Measurements from ENCODE around the gene AUP1. TPM values are rescaled to one million over a fixed set of nuclear protein-coding genes. Genes with fewer than 3 reads are reported as not detected.
"Not testable (repeated sequence)": the region's sequence is repeated elsewhere in the genome, so short reads cannot be mapped to it uniquely, and the experiment has no call there.

The AUP1 gene
- polyA plus RNA-seq, 4 donors: 136 to 237 (median 190) TPM

DNA sequence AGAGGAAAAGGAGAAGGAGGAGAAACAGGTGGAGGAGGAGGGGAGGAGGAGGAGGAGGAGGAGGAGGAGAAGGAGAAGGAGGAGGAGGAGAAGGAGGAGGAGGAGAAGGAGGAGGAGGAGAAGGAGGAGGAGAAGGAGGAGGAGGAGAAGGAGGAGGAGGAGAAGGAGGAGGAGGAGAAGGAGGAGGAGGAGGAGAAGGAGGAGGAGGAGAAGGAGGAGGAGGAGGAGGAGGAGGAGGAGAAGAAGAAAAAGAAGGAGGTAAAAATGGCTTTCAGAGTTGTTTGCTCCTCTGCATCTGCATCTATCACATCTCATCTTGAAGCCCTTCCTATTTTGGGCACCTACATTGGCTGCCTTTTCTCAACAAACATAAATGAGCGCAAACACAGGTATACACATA is 31.5 kb upstream of the AUP1 start:
- not testable (repeated sequence) for DNase-seq; FAIRE-seq; H3K4me3 ChIP-seq (ENCODE audit: low read depth in 1 of 3, low read length in 3 of 3); H3K27ac ChIP-seq (ENCODE audit: low read depth in 1 of 3, low read length in 2 of 3); H3K4me1 ChIP-seq (ENCODE audit: control insufficient read depth in 3 of 3, insufficient read depth in 2 of 3, low read depth in 1 of 3, low read length in 2 of 3); H3K9me3 ChIP-seq (ENCODE audit: control insufficient read depth in 2 of 2, insufficient read depth in 1 of 2, low read depth in 1 of 2, low read length in 1 of 2)
- WGBS, 3 donors: 93 to 100% (median 95%) methylated on average over 1 of the region's 1 CpG
- Histone ChIP-seq H3K27me3 (ENCODE audit: control insufficient read depth in 3 of 3, insufficient read depth in 3 of 3, low read length in 3 of 3) (peaks cover 0 to 60% (median 0%) of the 10 kb centered on the region in 3 donors), H3K36me3 (ENCODE audit: control insufficient read depth in 3 of 3, insufficient read depth in 2 of 3, low read depth in 1 of 3, low read length in 3 of 3) (peaks cover 0 to 10% (median 0%) of the 10 kb centered on the region in 3 donors)

DNA sequence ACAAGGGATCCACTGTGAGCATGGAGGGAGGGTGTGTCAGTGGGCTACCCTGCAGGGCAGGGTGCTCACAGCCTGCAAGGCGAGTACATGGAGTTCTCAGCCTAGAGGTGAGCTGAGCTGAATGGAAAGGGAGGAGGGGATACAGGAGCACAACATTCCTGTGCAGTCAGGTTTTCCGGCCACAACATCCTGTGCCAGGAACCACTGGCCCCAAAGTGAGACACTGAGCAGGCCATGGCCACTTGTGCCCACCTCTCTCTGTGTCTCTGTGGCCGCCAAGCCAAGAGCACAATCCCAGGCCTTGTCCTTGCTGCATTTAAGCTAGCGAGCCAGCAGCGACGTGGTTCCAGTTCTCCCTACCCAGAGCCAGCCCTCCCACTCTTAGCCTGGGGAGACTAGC is 31.1 kb upstream of the AUP1 start:
- H3K4me3 ChIP-seq (ENCODE audit: low read depth in 1 of 3, low read length in 3 of 3): no peak overlapping the region
- DNase-seq (no peak), FAIRE-seq (no peak)
- WGBS, 3 donors: 65 to 79% (median 75%) methylated on average over 6 of the region's 6 CpGs
- peaks cover 0 to 63% (median 0%) of the 10 kb centered on the region in 3 donors for H3K27me3 ChIP-seq (ENCODE audit: control insufficient read depth in 3 of 3, insufficient read depth in 3 of 3, low read length in 3 of 3)
- no peaks in the 10 kb centered on the region for H3K9me3 ChIP-seq (ENCODE audit: control insufficient read depth in 2 of 2, insufficient read depth in 1 of 2, low read depth in 1 of 2, low read length in 1 of 2)
- no peak overlapping the region for H3K27ac ChIP-seq (ENCODE audit: low read depth in 1 of 3, low read length in 2 of 3)
- H3K4me1 ChIP-seq (ENCODE audit: control insufficient read depth in 3 of 3, insufficient read depth in 2 of 3, low read depth in 1 of 3, low read length in 2 of 3): no peaks in the 10 kb centered on the region
- H3K36me3 ChIP-seq (ENCODE audit: control insufficient read depth in 3 of 3, insufficient read depth in 2 of 3, low read depth in 1 of 3, low read length in 3 of 3): peaks cover 0 to 13% (median 0%) of the 10 kb centered on the region in 3 donors

DNA sequence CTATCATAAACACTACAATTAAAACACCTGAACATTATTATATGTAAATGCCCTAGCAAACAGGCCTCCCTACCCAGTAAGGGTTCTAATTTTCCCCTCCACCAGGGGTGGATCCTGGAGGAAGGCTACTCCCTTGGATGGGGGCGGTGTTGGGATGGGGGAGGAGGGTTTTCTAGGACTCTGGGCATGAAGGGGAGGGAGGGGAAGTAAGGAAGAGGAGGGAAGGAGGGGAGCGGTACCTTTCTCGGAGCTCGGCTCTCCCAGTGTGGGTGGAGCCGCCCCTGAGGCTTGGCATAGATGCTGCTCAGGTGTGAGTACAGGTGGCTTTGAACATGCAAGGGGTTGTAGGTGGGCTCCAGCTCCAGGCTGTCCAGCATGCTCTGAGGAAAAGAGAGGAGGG is 30.4 kb upstream of the AUP1 start:
- Histone ChIP-seq H3K4me1 (ENCODE audit: control insufficient read depth in 3 of 3, insufficient read depth in 2 of 3, low read depth in 1 of 3, low read length in 2 of 3) (peaks cover 0 to 7% (median 0%) of the 10 kb centered on the region in 3 donors), H3K27me3 (ENCODE audit: control insufficient read depth in 3 of 3, insufficient read depth in 3 of 3, low read length in 3 of 3) (peaks cover 0 to 70% (median 0%) of the 10 kb centered on the region in 3 donors), H3K27ac (ENCODE audit: low read depth in 1 of 3, low read length in 2 of 3) (no peak overlapping the region), H3K36me3 (ENCODE audit: control insufficient read depth in 3 of 3, insufficient read depth in 2 of 3, low read depth in 1 of 3, low read length in 3 of 3) (peaks cover 0 to 13% (median 0%) of the 10 kb centered on the region in 3 donors), H3K9me3 (ENCODE audit: control insufficient read depth in 2 of 2, insufficient read depth in 1 of 2, low read depth in 1 of 2, low read length in 1 of 2) (no peaks in the 10 kb centered on the region), H3K4me3 (ENCODE audit: low read depth in 1 of 3, low read length in 3 of 3) (no peak overlapping the region)
- no peak for FAIRE-seq
- DNase-seq: no peak
- WGBS, 3 donors: 23 to 39% (median 31%) methylated on average over 5 of the region's 5 CpGs

DNA sequence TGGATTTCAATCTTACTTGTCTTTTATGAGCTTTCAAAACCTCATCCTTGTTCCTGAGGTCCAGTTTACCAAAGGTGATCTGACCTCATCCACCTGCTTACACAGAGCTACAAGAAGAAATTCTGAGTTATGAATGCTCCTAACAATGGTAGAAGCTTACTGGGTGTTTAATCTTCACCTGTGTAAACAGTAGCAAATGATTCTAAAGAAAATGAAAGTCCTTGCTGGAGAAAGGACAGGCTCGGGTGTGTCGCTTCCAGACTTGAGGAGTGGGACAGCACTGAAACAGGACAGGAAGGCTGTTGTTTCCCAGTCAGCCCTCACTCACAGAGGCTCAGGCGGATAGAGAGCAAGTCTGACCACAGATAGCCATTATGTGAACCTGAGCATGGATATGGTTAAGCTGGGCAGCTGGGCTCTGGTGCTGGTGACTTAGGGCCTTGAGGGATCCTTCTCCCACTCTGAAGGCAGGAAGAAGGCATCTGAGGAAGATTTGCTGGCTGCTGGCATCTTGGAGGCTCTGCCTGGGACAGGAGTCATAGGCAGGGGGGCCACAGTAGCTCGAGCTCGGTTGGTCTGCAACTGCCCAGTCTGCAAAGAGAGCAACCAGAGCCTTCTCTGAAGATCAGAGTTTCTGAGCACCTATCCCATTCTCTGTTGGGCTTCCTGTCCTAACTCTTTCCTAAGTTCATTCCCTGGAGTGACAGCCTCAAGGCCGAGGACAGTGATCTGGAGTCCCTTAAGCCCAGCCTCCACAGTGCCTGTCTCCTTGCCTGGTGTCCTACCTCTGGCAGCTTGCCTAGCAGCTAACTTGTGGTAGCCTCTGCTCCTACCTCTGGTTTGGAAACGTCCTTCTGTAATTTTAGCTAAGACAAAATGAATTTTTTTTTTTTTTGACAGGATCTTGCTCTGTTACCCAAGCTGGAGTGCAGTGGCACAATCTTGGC is 29.1 kb upstream of the AUP1 start:
- no peak for FAIRE-seq
- peaks cover 0 to 73% (median 0%) of the 10 kb centered on the region in 3 donors for H3K27me3 ChIP-seq (ENCODE audit: control insufficient read depth in 3 of 3, insufficient read depth in 3 of 3, low read length in 3 of 3)
- DNase-seq: peak in 1 of 2 donors; percentile 33
- H3K27ac ChIP-seq (ENCODE audit: low read depth in 1 of 3, low read length in 2 of 3): no peak overlapping the region
- no peaks in the 10 kb centered on the region for H3K9me3 ChIP-seq (ENCODE audit: control insufficient read depth in 2 of 2, insufficient read depth in 1 of 2, low read depth in 1 of 2, low read length in 1 of 2)
- peaks cover 0 to 8% (median 0%) of the 10 kb centered on the region in 3 donors for H3K4me1 ChIP-seq (ENCODE audit: control insufficient read depth in 3 of 3, insufficient read depth in 2 of 3, low read depth in 1 of 3, low read length in 2 of 3)
- WGBS, 3 donors: 37 to 55% (median 50%) methylated on average over 7 of the region's 7 CpGs
- no peak overlapping the region for H3K4me3 ChIP-seq (ENCODE audit: low read depth in 1 of 3, low read length in 3 of 3)
- H3K36me3 ChIP-seq (ENCODE audit: control insufficient read depth in 3 of 3, insufficient read depth in 2 of 3, low read depth in 1 of 3, low read length in 3 of 3): peaks cover 0 to 13% (median 0%) of the 10 kb centered on the region in 3 donors

DNA sequence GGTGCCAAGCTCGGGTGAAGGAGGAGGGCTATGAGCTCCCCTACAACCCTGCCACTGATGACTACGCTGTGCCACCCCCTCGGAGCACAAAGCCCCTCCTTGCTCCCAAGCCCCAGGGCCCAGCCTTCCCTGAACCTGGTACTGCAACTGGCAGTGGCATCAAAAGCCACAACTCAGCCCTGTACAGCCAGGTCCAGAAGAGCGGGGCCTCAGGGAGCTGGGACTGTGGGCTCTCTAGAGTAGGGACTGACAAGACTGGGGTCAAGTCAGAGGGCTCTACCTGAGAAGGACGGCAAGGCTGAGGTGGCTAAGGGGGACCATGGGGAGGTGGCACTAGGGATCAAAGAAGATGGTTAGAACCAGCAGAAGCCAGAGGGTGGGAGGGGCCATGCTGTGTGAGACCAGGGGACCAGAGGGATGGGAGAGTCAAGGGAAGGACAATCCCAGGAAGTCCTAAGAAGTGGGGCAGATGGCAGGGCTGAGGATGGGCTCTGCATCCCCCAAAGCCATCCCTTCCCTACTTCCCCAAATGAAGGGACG is 27.4 kb upstream of the AUP1 start:
- peaks cover 0 to 13% (median 0%) of the 10 kb centered on the region in 3 donors for H3K36me3 ChIP-seq (ENCODE audit: control insufficient read depth in 3 of 3, insufficient read depth in 2 of 3, low read depth in 1 of 3, low read length in 3 of 3)
- FAIRE-seq (no peak), DNase-seq (no peak)
- 91 to 97% (median 96%) methylated on average over 6 of the region's 6 CpGs for WGBS, 3 donors
- H3K27me3 ChIP-seq (ENCODE audit: control insufficient read depth in 3 of 3, insufficient read depth in 3 of 3, low read length in 3 of 3): peaks cover 0 to 81% (median 0%) of the 10 kb centered on the region in 3 donors
- H3K4me3 ChIP-seq (ENCODE audit: low read depth in 1 of 3, low read length in 3 of 3): no peak overlapping the region
- no peaks in the 10 kb centered on the region for H3K9me3 ChIP-seq (ENCODE audit: control insufficient read depth in 2 of 2, insufficient read depth in 1 of 2, low read depth in 1 of 2, low read length in 1 of 2)
- H3K27ac ChIP-seq (ENCODE audit: low read depth in 1 of 3, low read length in 2 of 3): no peak overlapping the region
- H3K4me1 ChIP-seq (ENCODE audit: control insufficient read depth in 3 of 3, insufficient read depth in 2 of 3, low read depth in 1 of 3, low read length in 2 of 3): peaks cover 0 to 15% (median 0%) of the 10 kb centered on the region in 3 donors

DNA sequence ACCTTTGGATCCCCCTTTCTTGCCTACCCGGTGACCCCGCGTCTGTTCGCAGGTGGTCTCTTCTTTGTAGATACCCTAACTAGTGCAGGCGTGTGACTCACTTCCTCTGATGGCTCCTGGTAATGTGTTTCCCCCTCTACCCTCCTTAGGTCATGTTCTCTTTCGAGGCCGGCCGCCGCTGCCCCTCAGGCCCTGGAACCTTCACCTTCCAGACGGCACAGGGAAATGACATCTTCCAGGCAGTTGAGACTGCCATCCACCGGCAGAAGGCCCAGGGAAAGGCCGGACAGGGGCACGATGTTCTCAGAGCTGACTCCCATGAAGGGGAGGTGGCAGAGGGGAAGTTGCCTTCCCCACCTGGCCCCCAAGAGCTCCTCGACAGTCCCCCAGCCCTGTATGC is 26.7 kb upstream of the AUP1 start:
- no peak for DNase-seq
- Histone ChIP-seq H3K27ac (ENCODE audit: low read depth in 1 of 3, low read length in 2 of 3) (no peak overlapping the region), H3K4me3 (ENCODE audit: low read depth in 1 of 3, low read length in 3 of 3) (no peak overlapping the region), H3K27me3 (ENCODE audit: control insufficient read depth in 3 of 3, insufficient read depth in 3 of 3, low read length in 3 of 3) (peaks cover 0 to 81% (median 0%) of the 10 kb centered on the region in 3 donors), H3K9me3 (ENCODE audit: control insufficient read depth in 2 of 2, insufficient read depth in 1 of 2, low read depth in 1 of 2, low read length in 1 of 2) (no peaks in the 10 kb centered on the region), H3K36me3 (ENCODE audit: control insufficient read depth in 3 of 3, insufficient read depth in 2 of 3, low read depth in 1 of 3, low read length in 3 of 3) (peaks cover 0 to 13% (median 0%) of the 10 kb centered on the region in 3 donors), H3K4me1 (ENCODE audit: control insufficient read depth in 3 of 3, insufficient read depth in 2 of 3, low read depth in 1 of 3, low read length in 2 of 3) (peaks cover 0 to 15% (median 0%) of the 10 kb centered on the region in 3 donors)
- FAIRE-seq: no peak
- 85 to 91% (median 89%) methylated on average over 14 of the region's 14 CpGs for WGBS, 3 donors

DNA sequence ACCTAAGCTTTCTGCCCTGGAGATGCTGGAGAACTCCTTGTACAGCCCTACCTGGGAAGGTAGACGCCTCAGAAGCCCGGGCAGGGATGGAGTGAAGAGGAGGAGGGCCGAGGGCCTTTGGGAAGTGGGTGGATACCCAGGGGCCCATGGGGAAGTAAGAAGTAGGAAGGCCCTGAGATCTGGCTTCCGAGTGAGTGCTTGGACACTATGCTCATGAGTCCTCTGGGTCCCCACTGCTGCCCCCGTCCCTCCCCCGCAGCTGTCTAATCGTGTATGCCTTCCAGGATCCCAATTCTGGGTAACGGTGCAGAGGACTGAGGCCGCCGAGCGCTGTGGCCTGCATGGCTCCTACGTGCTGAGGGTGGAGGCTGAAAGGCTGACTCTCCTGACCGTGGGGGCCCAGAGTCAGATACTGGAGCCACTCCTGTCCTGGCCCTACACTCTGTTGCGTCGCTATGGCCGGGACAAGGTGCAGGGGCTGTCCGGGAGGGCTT is 26.2 kb upstream of the AUP1 start:
- FAIRE-seq (no peak), DNase-seq (no peak)
- peak overlapping the region in 1 of 3 donors; percentile 72 for H3K27ac ChIP-seq (ENCODE audit: low read depth in 1 of 3, low read length in 2 of 3)
- H3K9me3 ChIP-seq (ENCODE audit: control insufficient read depth in 2 of 2, insufficient read depth in 1 of 2, low read depth in 1 of 2, low read length in 1 of 2): no peaks in the 10 kb centered on the region
- H3K27me3 ChIP-seq (ENCODE audit: control insufficient read depth in 3 of 3, insufficient read depth in 3 of 3, low read length in 3 of 3): peaks cover 0 to 82% (median 0%) of the 10 kb centered on the region in 3 donors
- peaks cover 0 to 15% (median 0%) of the 10 kb centered on the region in 3 donors for H3K4me1 ChIP-seq (ENCODE audit: control insufficient read depth in 3 of 3, insufficient read depth in 2 of 3, low read depth in 1 of 3, low read length in 2 of 3)
- H3K4me3 ChIP-seq (ENCODE audit: low read depth in 1 of 3, low read length in 3 of 3): peak overlapping the region; percentile 53 to 71 (median 70)
- WGBS, 3 donors: 69 to 78% (median 69%) methylated on average over 17 of the region's 17 CpGs
- H3K36me3 ChIP-seq (ENCODE audit: control insufficient read depth in 3 of 3, insufficient read depth in 2 of 3, low read depth in 1 of 3, low read length in 3 of 3): peaks cover 0 to 13% (median 0%) of the 10 kb centered on the region in 3 donors

DNA sequence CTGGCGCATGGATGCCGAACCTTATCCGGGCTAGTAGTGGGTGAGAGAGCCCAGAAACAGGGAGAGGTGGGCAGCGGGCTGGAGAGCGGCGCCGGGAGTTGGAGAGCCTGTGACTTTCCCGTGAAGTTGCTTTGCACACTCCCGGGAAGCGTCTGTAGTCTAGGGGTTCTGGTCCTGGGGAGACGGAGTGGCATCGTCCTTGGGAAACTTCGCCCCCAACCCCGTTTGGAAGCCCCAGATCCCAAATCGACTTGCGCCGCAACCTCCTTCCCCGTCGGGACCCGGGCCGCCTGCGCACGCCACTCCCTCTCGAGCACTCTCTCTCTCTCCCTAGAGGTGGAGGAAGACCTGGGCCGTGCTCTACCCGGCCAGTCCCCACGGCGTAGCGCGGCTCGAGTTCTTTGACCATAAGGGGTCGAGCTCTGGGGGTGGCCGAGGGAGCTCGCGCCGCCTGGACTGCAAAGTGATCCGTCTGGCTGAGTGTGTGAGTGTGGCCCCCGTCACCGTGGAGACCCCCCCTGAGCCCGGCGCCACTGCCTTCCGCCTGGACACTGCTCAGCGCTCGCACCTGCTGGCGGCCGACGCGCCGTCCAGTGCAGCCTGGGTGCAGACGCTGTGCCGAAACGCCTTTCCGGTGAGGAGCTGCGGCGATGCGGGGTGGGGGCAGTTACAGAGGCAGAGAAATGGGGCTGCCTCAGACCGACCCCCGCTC is 25.5 kb upstream of the AUP1 start:
- 2 to 3% (median 2%) methylated on average over 56 to 58 of the region's 58 CpGs for WGBS, 3 donors
- peak overlapping the region in 2 of 3 donors; percentile 27 to 72 for H3K27ac ChIP-seq (ENCODE audit: low read depth in 1 of 3, low read length in 2 of 3)

More for the DNA sequence above, 25.5 kb upstream of the AUP1 start:
- Histone ChIP-seq H3K36me3 (ENCODE audit: control insufficient read depth in 3 of 3, insufficient read depth in 2 of 3, low read depth in 1 of 3, low read length in 3 of 3) (peaks cover 0 to 13% (median 0%) of the 10 kb centered on the region in 3 donors), H3K4me3 (ENCODE audit: low read depth in 1 of 3, low read length in 3 of 3) (peak overlapping the region; percentile 53 to 71 (median 70)), H3K27me3 (ENCODE audit: control insufficient read depth in 3 of 3, insufficient read depth in 3 of 3, low read length in 3 of 3) (peaks cover 0 to 82% (median 3%) of the 10 kb centered on the region in 3 donors), H3K9me3 (ENCODE audit: control insufficient read depth in 2 of 2, insufficient read depth in 1 of 2, low read depth in 1 of 2, low read length in 1 of 2) (no peaks in the 10 kb centered on the region), H3K4me1 (ENCODE audit: control insufficient read depth in 3 of 3, insufficient read depth in 2 of 3, low read depth in 1 of 3, low read length in 2 of 3) (peaks cover 0 to 15% (median under 1%) of the 10 kb centered on the region in 3 donors)
- DNase-seq (peak; percentile 59 to 74), FAIRE-seq (no peak)

Measured in small intestine (tissue), 7 donors.